Measurements from ENCODE around the gene ATMIN. TPM values are rescaled to one million over a fixed set of nuclear protein-coding genes. Genes with fewer than 3 reads are reported as not detected.

ATMIN gene
- total RNA-seq, 1 experiment from 2014 or later: 28.4 TPM

DNA sequence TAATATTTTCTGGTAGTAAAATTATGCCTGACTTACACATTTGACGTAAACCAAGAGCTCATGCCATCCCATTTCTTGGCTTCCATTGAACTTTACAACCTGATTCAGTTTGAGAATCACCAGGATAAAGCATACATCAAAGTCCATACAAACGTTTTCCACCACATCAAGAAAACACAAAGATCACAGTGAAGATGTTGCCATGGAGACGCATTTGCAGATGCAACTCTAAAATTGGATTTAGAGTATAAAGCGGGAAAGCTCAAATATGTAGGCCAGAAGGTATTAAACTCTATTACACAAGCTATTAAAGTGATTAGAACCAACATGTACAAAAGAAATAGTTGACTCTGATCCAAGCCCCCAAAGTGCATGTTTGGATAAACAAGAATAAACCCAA, 31.0 kb downstream of the ATMIN start:
- Histone ChIP-seq H3K4me3 (ENCODE audit: low read depth in 2 of 2, low read length in 2 of 2) (no peak overlapping the region), H3K9me3 (ENCODE audit: control insufficient read depth, insufficient read depth, low read depth, low read length) (no peaks in the 10 kb centered on the region), H3K4me1 (ENCODE audit: control insufficient read depth, insufficient read depth, low read length) (no peaks in the 10 kb centered on the region), H3K36me3 (ENCODE audit: control insufficient read depth, insufficient read depth, low read length) (no peaks in the 10 kb centered on the region), H3K27ac (ENCODE audit: low read length) (no peak overlapping the region), H3K27me3 (ENCODE audit: control insufficient read depth, insufficient read depth, low read length) (no peaks in the 10 kb centered on the region)
- DNase-seq (ENCODE audit: low read depth, low spot score): no peak
- TF ChIP-seq POLR2AphosphoS5 (IDR thresholded peaks at IDR 0.05; ENCODE audit: low read depth, low read length) (no peak), TCF7L2 (IDR thresholded peaks at IDR 0.05; ENCODE audit: low read depth, low read length) (no peak), SIN3A (IDR thresholded peaks at IDR 0.05; ENCODE audit: borderline replicate concordance, insufficient read depth, low read depth, low read length) (no peak)
- TF ChIP-seq, protein P1, sequence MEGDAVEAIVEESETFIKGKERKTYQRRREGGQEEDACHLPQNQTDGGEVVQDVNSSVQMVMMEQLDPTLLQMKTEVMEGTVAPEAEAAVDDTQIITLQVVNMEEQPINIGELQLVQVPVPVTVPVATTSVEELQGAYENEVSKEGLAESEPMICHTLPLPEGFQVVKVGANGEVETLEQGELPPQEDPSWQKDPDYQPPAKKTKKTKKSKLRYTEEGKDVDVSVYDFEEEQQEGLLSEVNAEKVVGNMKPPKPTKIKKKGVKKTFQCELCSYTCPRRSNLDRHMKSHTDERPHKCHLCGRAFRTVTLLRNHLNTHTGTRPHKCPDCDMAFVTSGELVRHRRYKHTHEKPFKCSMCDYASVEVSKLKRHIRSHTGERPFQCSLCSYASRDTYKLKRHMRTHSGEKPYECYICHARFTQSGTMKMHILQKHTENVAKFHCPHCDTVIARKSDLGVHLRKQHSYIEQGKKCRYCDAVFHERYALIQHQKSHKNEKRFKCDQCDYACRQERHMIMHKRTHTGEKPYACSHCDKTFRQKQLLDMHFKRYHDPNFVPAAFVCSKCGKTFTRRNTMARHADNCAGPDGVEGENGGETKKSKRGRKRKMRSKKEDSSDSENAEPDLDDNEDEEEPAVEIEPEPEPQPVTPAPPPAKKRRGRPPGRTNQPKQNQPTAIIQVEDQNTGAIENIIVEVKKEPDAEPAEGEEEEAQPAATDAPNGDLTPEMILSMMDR (IDR thresholded peaks at IDR 0.05): no peak
- TF ChIP-seq, protein P2, sequence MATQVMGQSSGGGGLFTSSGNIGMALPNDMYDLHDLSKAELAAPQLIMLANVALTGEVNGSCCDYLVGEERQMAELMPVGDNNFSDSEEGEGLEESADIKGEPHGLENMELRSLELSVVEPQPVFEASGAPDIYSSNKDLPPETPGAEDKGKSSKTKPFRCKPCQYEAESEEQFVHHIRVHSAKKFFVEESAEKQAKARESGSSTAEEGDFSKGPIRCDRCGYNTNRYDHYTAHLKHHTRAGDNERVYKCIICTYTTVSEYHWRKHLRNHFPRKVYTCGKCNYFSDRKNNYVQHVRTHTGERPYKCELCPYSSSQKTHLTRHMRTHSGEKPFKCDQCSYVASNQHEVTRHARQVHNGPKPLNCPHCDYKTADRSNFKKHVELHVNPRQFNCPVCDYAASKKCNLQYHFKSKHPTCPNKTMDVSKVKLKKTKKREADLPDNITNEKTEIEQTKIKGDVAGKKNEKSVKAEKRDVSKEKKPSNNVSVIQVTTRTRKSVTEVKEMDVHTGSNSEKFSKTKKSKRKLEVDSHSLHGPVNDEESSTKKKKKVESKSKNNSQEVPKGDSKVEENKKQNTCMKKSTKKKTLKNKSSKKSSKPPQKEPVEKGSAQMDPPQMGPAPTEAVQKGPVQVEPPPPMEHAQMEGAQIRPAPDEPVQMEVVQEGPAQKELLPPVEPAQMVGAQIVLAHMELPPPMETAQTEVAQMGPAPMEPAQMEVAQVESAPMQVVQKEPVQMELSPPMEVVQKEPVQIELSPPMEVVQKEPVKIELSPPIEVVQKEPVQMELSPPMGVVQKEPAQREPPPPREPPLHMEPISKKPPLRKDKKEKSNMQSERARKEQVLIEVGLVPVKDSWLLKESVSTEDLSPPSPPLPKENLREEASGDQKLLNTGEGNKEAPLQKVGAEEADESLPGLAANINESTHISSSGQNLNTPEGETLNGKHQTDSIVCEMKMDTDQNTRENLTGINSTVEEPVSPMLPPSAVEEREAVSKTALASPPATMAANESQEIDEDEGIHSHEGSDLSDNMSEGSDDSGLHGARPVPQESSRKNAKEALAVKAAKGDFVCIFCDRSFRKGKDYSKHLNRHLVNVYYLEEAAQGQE (IDR thresholded peaks at IDR 0.05; ENCODE audit: insufficient read depth in 1 of 2, low read depth in 2 of 2, low read length in 1 of 2): no peak
- BruUV-seq (replicated peaks): no TSS peak
- POLR2A ChIA-PET: no interaction called here
- intact Hi-C loops (cut with micrococcal nuclease; ENCODE audit: unreplicated experiment) (no loop called here), in situ Hi-C loops (cut with HindIII; ENCODE audit: low pct_unique_long_range_greater_than_20kb, low sequenced_read_pairs) (no loop called here)
- CTCF ChIA-PET: interaction anchor here (1.0 kb wide), 1 partner anchor 31 kb away, joined by 4 read pairs; the partner anchor contains the start of gene ATMIN
- ATAC-seq: no peak

DNA sequence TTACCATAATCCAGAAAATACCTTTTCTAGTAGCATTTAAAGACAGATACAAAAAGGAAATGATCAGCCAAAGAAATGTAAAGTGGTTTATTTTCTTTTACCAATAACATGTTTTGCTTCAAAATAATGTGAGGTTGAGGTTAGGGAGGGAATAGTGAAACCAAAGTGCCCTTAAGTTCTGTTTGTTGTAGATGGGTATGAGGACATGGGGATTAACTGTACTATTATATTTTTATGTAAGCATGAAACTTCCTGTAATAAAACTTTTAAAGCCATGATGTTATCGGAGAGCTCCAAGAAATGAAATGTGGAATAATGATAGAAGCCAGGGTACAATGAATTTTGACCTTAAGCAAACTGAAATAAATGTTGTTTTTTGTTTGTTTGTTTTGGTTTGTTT, 31.5 kb downstream of the ATMIN start:
- ChIA-PET CTCF (interaction anchor here (1.0 kb wide), 1 partner anchor 31 kb away, joined by 4 read pairs; the partner anchor contains the start of gene ATMIN), POLR2A (no interaction called here)
- no peak overlapping the region for H3K4me3 ChIP-seq (ENCODE audit: low read depth in 2 of 2, low read length in 2 of 2)
- in situ Hi-C loops (cut with HindIII; ENCODE audit: low pct_unique_long_range_greater_than_20kb, low sequenced_read_pairs): no loop called here
- no peaks in the 10 kb centered on the region for H3K9me3 ChIP-seq (ENCODE audit: control insufficient read depth, insufficient read depth, low read depth, low read length)
- no peak for ATAC-seq
- TF ChIP-seq TCF7L2 (IDR thresholded peaks at IDR 0.05; ENCODE audit: low read depth, low read length) (no peak), SIN3A (IDR thresholded peaks at IDR 0.05; ENCODE audit: borderline replicate concordance, insufficient read depth, low read depth, low read length) (no peak), POLR2AphosphoS5 (IDR thresholded peaks at IDR 0.05; ENCODE audit: low read depth, low read length) (no peak)
- TF ChIP-seq, protein P2 (IDR thresholded peaks at IDR 0.05; ENCODE audit: insufficient read depth in 1 of 2, low read depth in 2 of 2, low read length in 1 of 2): no peak
- TF ChIP-seq, protein P1 (IDR thresholded peaks at IDR 0.05): no peak
- BruUV-seq (replicated peaks): no TSS peak
- intact Hi-C loops (cut with micrococcal nuclease; ENCODE audit: unreplicated experiment): no loop called here
- no peaks in the 10 kb centered on the region for H3K36me3 ChIP-seq (ENCODE audit: control insufficient read depth, insufficient read depth, low read length)
- DNase-seq (ENCODE audit: low read depth, low spot score): no peak
- H3K4me1 ChIP-seq (ENCODE audit: control insufficient read depth, insufficient read depth, low read length): no peaks in the 10 kb centered on the region
- no peaks in the 10 kb centered on the region for H3K27me3 ChIP-seq (ENCODE audit: control insufficient read depth, insufficient read depth, low read length)
- no peak overlapping the region for H3K27ac ChIP-seq (ENCODE audit: low read length)

All from Panc1 (cell line).